HG02763 (cell line): ENCODE results near the gene CCDC71.

Experiments used
- ATAC-seq: cut with Tn5 transposase; IDR thresholded peaks from one replicate; pipeline ENCODE4 v1.9.1; 2021; ENCODE audit warnings: mild to moderate bottlenecking, moderate library complexity; ENCODE audit not compliant: unreplicated experiment

CCDC71 gene

GRCh38 chr3:49171119-49171774 is 5.1 kb upstream of the CCDC71 start, which contains the start of gene KLHDC8B:
Gene KLHDC8B (plus strand): TSS chr3:49171598. CDS start chr3:49172770, 1,172 bp downstream.
- ATAC-seq: no peak

GRCh38 chr3:49170744-49171118 is 4.6 kb upstream of the CCDC71 start:
- no peak for ATAC-seq

- ATAC-seq: no peak
Measured at GRCh38 chr3:49166752-49167556, 823 bp upstream of the CCDC71 start.

GRCh38 chr3:49164983-49165720 is 979 bp downstream of the CCDC71 start:
- ATAC-seq: no peak

- no peak for ATAC-seq
Measured at GRCh38 chr3:49163609-49164008, 2.5 kb downstream of the CCDC71 start.

- ATAC-seq: no peak
Measured at GRCh38 chr3:49162751-49163419, 3.2 kb downstream of the CCDC71 start.

GRCh38 chr3:49161808-49162530 is 4.2 kb downstream of the CCDC71 start:
- no peak for ATAC-seq

GRCh38 chr3:49161197-49161596 is 4.9 kb downstream of the CCDC71 start:
- ATAC-seq: no peak

- ATAC-seq: no peak
Measured at GRCh38 chr3:49158792-49159191, 7.3 kb downstream of the CCDC71 start.

- ATAC-seq: no peak
Measured at GRCh38 chr3:49158103-49158709, 7.9 kb downstream of the CCDC71 start.

- ATAC-seq: no peak
Measured at GRCh38 chr3:49157289-49157688, 8.8 kb downstream of the CCDC71 start.

GRCh38 chr3:49153349-49153912 is 12.7 kb downstream of the CCDC71 start:
- no peak for ATAC-seq

- no peak for ATAC-seq
Measured at GRCh38 chr3:49151610-49152009, 14.5 kb downstream of the CCDC71 start.

- ATAC-seq: no peak
Measured at GRCh38 chr3:49148159-49148558, 18.0 kb downstream of the CCDC71 start.

- no peak for ATAC-seq
Measured at GRCh38 chr3:49140080-49140479, 26.1 kb downstream of the CCDC71 start.

- no peak for ATAC-seq
Measured at GRCh38 chr3:49135499-49135898, 30.6 kb downstream of the CCDC71 start.

- no peak for ATAC-seq
Measured at GRCh38 chr3:49134471-49135265, 31.5 kb downstream of the CCDC71 start.

- ATAC-seq: no peak
Measured at GRCh38 chr3:49133226-49133951, 32.7 kb downstream of the CCDC71 start.
